ENCODE data around the gene ARL16. TPM values are rescaled to one million over a fixed set of nuclear protein-coding genes. Genes with fewer than 3 reads are reported as not detected.

ARL16 gene
- total RNA-seq = 29.4 and 38.5 TPM in 2 replicates
- 46.5 TPM for polyA plus RNA-seq (2012)

GRCh38 chr17:81683584-81684441 lies at the start of gene ARL16, which contains the start of gene HGS:
Gene ARL16, minus strand, starts transcription at chr17:81683797. Its CDS starts 44 bp downstream, at chr17:81683753.
Gene HGS, plus strand, starts transcription at chr17:81684011. Its CDS starts 56 bp downstream, at chr17:81684067.
- DNase-seq (ENCODE audit: low read depth) = peak; percentile 99

- DNase-seq (ENCODE audit: low read depth) = no peak
Measured at GRCh38 chr17:81727324-81728031, 43.9 kb upstream of the ARL16 start.

- no peak for DNase-seq (ENCODE audit: low read depth)
Measured at GRCh38 chr17:81726004-81726403, 42.4 kb upstream of the ARL16 start.

GRCh38 chr17:81725439-81725838 lies 41.8 kb upstream of the ARL16 start:
- DNase-seq (ENCODE audit: low read depth) = no peak

GRCh38 chr17:81723651-81724209 lies 40.1 kb upstream of the ARL16 start:
- peak; percentile 61 for DNase-seq (ENCODE audit: low read depth)

- DNase-seq (ENCODE audit: low read depth) = peak; percentile 86
Measured at GRCh38 chr17:81722184-81723120, 38.9 kb upstream of the ARL16 start.

- no peak for DNase-seq (ENCODE audit: low read depth)
Measured at GRCh38 chr17:81720267-81721071, 36.9 kb upstream of the ARL16 start.

GRCh38 chr17:81719410-81720266 lies 36.0 kb upstream of the ARL16 start:
- peak; percentile 68 for DNase-seq (ENCODE audit: low read depth)

- DNase-seq (ENCODE audit: low read depth) = no peak
Measured at GRCh38 chr17:81717766-81718089, 34.1 kb upstream of the ARL16 start.

- DNase-seq (ENCODE audit: low read depth) = no peak
Measured at GRCh38 chr17:81717049-81717765, 33.6 kb upstream of the ARL16 start.

- DNase-seq (ENCODE audit: low read depth) = no peak
Measured at GRCh38 chr17:81716674-81716996, 33.0 kb upstream of the ARL16 start.

- no peak for DNase-seq (ENCODE audit: low read depth)
Measured at GRCh38 chr17:81715872-81716673, 32.5 kb upstream of the ARL16 start.

GRCh38 chr17:81715107-81715871 lies 31.7 kb upstream of the ARL16 start:
- DNase-seq (ENCODE audit: low read depth) = no peak

- no peak for DNase-seq (ENCODE audit: low read depth)
Measured at GRCh38 chr17:81714412-81715106, 31.0 kb upstream of the ARL16 start.

- DNase-seq (ENCODE audit: low read depth) = peak; percentile 46
Measured at GRCh38 chr17:81713556-81714411, 30.2 kb upstream of the ARL16 start.

All from myocyte (in vitro differentiated cells).